ENCODE data around the gene PIP4P1. TPM values are rescaled to one million over a fixed set of nuclear protein-coding genes. Genes with fewer than 3 reads are reported as not detected.

PIP4P1 gene
- total and polyA plus RNA-seq, 9 donors, result 13.7 to 25.4 (median 20.2) TPM

DNA sequence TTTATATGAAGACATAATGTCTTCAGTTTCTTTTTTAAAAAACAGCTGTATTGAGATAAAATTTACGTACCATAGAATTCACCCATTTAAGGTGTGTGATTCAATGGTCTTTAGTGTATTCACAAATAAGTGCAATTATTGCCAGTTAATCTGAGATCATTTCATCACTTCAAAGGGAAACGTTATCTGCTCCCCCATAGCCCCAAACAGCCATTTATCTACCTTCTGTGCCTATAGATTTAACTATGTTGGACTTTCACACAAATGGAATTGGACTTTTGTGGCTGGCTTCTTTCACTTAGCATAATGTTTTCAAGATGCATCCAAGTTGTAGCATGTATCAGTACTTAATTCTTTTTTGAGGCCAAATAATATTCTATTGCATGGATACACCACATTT lies 17.7 kb upstream of the PIP4P1 start:
- Histone ChIP-seq H3K36me3 (ENCODE audit: control insufficient read depth, insufficient read depth, low read length) (peaks cover 9% of the 10 kb centered on the region), H3K4me1 (ENCODE audit: control insufficient read depth, insufficient read depth, low read length) (peaks cover 3% of the 10 kb centered on the region), H3K9me3 (replicated peaks; ENCODE audit: control insufficient read depth, low read depth, low read length) (no peaks in the 10 kb centered on the region), H3K4me3 (ENCODE audit: low read length) (no peak overlapping the region), H3K27ac (ENCODE audit: low read length) (no peak overlapping the region), H3K27me3 (ENCODE audit: control insufficient read depth, insufficient read depth, low read length) (no peaks in the 10 kb centered on the region)
- no peak for DNase-seq
- no CpG with 5 or more reads among the region's 2 CpGs for WGBS (ENCODE audit: insufficient coverage)

DNA sequence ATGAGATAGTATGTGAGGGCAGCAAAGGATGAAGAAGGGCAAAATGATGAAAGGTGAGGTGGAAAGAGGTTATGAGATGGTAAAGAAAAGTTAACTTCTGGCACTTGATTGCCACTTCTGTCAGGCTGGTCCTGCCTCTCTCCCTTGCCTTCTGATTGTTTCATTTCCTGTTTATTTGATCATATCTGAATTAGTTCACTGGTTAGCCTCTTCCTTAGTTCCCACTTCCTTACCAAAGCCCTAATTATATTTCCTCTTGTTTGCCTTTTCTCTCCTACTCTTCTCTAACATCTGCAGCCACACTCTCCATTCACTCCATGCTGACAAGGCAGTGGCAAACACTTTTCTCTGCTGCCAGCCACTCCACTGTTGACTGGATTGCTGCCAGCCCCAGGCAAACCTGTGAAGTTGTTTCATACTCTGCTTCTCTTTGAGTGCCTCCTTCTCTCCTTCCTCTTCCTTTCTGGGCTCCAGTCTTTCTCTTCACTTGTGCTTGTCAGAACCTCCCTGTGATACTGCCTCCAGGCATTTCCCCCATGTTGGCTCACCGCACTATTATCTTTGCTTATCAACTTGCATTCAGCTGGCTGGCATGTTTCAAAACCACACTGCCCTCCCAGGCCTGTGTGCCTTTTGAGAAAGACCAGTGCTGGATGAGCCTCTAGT lies 16.1 kb upstream of the PIP4P1 start:
- peaks cover 3% of the 10 kb centered on the region for H3K4me1 ChIP-seq (ENCODE audit: control insufficient read depth, insufficient read depth, low read length)
- no peaks in the 10 kb centered on the region for H3K9me3 ChIP-seq (replicated peaks; ENCODE audit: control insufficient read depth, low read depth, low read length)
- 83% methylated on average over 1 of the region's 1 CpG for WGBS (ENCODE audit: insufficient coverage)
- no peak overlapping the region for H3K27ac ChIP-seq (ENCODE audit: low read length)
- peaks cover 9% of the 10 kb centered on the region for H3K36me3 ChIP-seq (ENCODE audit: control insufficient read depth, insufficient read depth, low read length)
- peak; percentile 17 for DNase-seq
- no peak overlapping the region for H3K4me3 ChIP-seq (ENCODE audit: low read length)
- H3K27me3 ChIP-seq (ENCODE audit: control insufficient read depth, insufficient read depth, low read length), result no peaks in the 10 kb centered on the region

DNA sequence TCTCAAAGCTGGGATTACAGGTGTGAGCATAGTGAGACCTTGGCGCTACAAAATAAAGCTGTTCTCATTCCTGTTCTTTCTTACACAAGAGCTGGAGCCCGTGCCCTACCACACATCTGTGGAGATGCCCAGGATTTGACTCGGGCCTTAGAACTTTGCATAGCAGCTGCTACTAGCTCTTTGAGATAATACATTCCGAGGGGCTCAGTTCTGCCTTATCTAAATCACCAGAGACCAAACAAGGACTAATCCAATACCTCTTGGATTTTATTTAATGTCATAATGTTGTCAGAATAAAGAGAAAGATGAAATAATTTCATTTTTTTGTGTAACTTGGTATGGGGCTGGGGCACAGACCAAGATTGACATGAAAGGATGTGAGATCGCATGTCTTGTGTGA lies 15.5 kb upstream of the PIP4P1 start:
- Histone ChIP-seq H3K27ac (ENCODE audit: low read length) (no peak overlapping the region), H3K4me1 (ENCODE audit: control insufficient read depth, insufficient read depth, low read length) (peaks cover 3% of the 10 kb centered on the region), H3K9me3 (replicated peaks; ENCODE audit: control insufficient read depth, low read depth, low read length) (no peaks in the 10 kb centered on the region), H3K4me3 (ENCODE audit: low read length) (no peak overlapping the region), H3K36me3 (ENCODE audit: control insufficient read depth, insufficient read depth, low read length) (peaks cover 9% of the 10 kb centered on the region), H3K27me3 (ENCODE audit: control insufficient read depth, insufficient read depth, low read length) (no peaks in the 10 kb centered on the region)
- DNase-seq, result no peak
- WGBS (ENCODE audit: insufficient coverage), result 97% methylated on average over 2 of the region's 5 CpGs

DNA sequence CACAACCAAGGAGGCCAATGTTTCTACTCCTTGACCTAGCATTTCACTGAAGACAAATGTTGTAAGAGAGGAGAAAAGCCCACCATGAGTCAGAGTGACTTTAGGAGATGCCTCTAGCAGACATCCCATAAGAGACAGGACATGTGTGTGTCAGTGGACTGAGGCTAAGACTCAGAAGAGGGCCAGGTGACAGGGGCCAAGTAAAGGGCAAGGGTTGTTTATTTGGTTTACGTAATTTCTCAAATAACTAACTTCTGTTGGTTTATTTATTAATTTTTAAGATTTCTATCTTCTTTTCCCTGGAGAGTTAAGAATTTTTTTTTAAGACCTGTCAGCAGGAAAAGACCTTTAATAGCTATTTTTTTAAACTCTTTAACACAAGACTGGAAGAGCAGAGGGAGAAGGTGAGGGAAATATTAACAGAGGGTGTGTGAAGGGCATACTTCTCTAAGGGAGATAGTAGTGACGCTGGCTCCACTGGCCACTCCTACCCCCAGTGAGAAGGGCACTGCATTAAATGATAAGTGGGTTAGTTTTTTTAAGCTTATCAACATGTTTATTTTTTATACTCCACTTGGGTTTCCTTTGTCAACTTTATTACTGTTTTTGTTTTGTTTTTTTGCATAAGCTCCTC lies 11.4 kb upstream of the PIP4P1 start:
- no CpG with 5 or more reads among the region's 2 CpGs for WGBS (ENCODE audit: insufficient coverage)
- no peak for DNase-seq
- no peak overlapping the region for H3K4me3 ChIP-seq (ENCODE audit: low read length)
- peaks cover 9% of the 10 kb centered on the region for H3K36me3 ChIP-seq (ENCODE audit: control insufficient read depth, insufficient read depth, low read length)
- H3K9me3 ChIP-seq (replicated peaks; ENCODE audit: control insufficient read depth, low read depth, low read length), result no peaks in the 10 kb centered on the region
- no peak overlapping the region for H3K27ac ChIP-seq (ENCODE audit: low read length)
- H3K27me3 ChIP-seq (ENCODE audit: control insufficient read depth, insufficient read depth, low read length), result peaks cover 9% of the 10 kb centered on the region
- peaks cover 21% of the 10 kb centered on the region for H3K4me1 ChIP-seq (ENCODE audit: control insufficient read depth, insufficient read depth, low read length)

DNA sequence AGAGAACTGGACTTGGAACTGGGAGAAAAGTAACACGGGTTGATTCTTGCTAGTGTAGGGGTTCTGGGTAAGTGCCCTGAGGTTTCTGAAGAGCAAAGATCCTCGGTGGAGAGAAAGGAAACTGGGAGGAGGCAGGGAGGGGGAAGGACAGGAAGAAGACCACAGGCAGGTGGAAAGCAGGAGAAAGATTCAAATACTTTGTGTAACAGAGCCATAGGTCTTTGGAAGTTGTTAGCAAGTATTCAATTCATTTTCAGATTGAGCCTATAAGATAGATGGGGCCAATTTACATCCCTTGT lies 9.3 kb upstream of the PIP4P1 start:
- Histone ChIP-seq H3K27me3 (ENCODE audit: control insufficient read depth, insufficient read depth, low read length) (peaks cover 12% of the 10 kb centered on the region), H3K4me1 (ENCODE audit: control insufficient read depth, insufficient read depth, low read length) (peaks cover 17% of the 10 kb centered on the region), H3K9me3 (replicated peaks; ENCODE audit: control insufficient read depth, low read depth, low read length) (no peaks in the 10 kb centered on the region), H3K4me3 (ENCODE audit: low read length) (no peak overlapping the region), H3K27ac (ENCODE audit: low read length) (no peak overlapping the region), H3K36me3 (ENCODE audit: control insufficient read depth, insufficient read depth, low read length) (peaks cover 2% of the 10 kb centered on the region)
- 0% methylated on average over 2 of the region's 2 CpGs for WGBS (ENCODE audit: insufficient coverage)
- no peak for DNase-seq

DNA sequence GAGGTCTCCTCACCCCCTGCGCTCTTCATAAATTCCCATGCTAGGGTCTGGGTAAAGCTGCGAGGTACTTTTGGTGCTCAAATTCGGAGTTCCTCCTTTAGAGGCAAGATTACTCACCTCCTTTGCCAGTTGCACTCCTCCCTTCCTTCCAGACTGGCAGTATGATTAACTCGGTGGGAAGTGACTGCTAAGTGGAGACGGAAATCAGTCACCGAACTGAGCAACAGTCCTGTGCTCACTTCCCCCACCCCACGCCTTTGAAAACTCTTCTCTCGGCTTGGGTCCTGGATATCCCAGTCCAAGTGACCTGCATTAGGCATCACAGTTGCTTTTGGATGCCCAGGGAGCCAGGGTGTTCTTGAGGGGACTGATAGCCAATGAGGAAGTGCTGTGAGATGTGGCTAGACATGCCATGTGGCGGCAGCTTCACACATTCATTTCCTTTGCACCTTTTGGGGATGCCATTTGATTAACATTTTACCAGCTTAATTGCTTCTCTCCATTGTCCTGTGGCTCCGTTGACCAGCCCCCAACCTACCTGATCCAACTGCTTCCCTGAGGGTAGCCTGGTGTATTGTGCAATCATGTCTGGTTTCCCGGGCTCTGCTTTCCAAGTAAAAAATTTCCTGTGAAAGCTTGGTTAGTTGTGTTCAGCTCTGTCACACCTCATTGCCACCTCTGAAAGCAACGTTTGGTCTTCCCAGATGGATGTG lies 8.8 kb upstream of the PIP4P1 start:
- WGBS (ENCODE audit: insufficient coverage), result 0% methylated on average over 2 of the region's 12 CpGs
- Histone ChIP-seq H3K27ac (ENCODE audit: low read length) (peak overlapping the region; percentile 76), H3K36me3 (ENCODE audit: control insufficient read depth, insufficient read depth, low read length) (peaks cover 2% of the 10 kb centered on the region), H3K4me1 (ENCODE audit: control insufficient read depth, insufficient read depth, low read length) (peaks cover 17% of the 10 kb centered on the region), H3K9me3 (replicated peaks; ENCODE audit: control insufficient read depth, low read depth, low read length) (no peaks in the 10 kb centered on the region), H3K4me3 (ENCODE audit: low read length) (peak overlapping the region; percentile 50), H3K27me3 (ENCODE audit: control insufficient read depth, insufficient read depth, low read length) (peaks cover 12% of the 10 kb centered on the region)
- DNase-seq, result peak; percentile 35

DNA sequence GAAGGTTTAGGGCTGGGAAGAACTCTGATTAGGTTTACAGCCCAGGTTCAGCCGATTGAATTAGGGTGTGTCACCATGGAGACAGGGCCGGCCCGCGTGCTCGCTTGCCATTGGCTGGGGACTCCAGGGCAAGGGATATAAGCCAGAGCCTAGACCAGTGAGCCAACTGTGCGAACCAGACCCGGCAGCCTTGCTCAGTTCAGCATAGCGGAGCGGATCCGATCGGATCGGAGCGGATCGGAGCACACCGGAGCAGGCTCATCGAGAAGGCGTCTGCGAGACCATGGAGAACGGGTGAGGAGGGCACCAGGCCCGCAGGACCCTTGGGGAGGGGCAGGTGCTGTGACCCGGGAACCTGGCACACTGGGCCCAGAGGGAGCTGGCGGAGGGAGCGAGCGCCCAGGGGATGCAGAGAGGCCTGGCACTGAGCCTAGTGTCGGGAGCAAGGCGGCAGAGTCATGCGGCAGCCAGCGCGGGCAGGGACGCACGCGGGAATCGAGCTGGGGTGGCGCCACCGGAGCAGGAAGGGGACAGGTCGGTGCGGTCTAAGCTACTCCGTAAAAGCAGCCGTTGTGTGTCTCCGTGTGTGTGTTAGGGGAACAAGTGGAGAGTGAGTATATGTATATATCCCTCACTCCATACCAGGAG lies 8.1 kb upstream of the PIP4P1 start, which contains the start of gene PNP:
PNP (plus strand) TSS at position 165 of the 648 bp plus-strand sequence; CDS start at position 284, 119 bp downstream.
- H3K27ac ChIP-seq (ENCODE audit: low read length), result peak within 1 kb of the TSS; percentile 76
- DNase-seq, result peak; percentile 77
- peaks cover 12% of the 10 kb centered on the region for H3K27me3 ChIP-seq (ENCODE audit: control insufficient read depth, insufficient read depth, low read length)
- peaks cover 17% of the 10 kb centered on the region for H3K4me1 ChIP-seq (ENCODE audit: control insufficient read depth, insufficient read depth, low read length)
- no peaks in the 10 kb centered on the region for H3K9me3 ChIP-seq (replicated peaks; ENCODE audit: control insufficient read depth, low read depth, low read length)
- H3K4me3 ChIP-seq (ENCODE audit: low read length), result peak within 1 kb of the TSS; percentile 50
- WGBS (ENCODE audit: insufficient coverage), result under 1% methylated on average over 33 of the region's 40 CpGs
- H3K36me3 ChIP-seq (ENCODE audit: control insufficient read depth, insufficient read depth, low read length), result peaks cover 2% of the 10 kb centered on the region

DNA sequence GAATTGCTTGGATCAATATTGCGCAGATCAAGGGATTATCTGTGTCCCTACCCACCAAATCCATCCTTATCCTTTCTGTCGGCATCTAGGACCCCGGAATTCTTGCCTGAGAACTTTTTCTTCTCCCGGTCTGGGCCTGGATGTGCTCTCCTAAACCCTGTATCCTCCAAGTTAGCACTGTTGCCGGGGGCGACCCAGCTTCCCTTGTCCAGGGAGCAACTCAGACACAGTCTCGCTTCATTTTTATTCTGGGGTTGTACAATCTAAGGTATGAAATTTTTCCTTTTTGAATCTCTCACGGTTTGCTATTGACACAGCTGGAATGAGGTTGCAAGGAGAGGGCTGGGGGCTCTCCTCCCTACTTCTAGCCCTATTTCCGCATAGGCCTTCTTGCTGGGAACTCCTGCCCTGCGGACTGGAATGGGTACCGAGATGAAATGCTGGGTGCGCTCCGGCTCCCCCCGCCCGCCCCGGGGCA lies 7.6 kb upstream of the PIP4P1 start:
- H3K4me1 ChIP-seq (ENCODE audit: control insufficient read depth, insufficient read depth, low read length), result peaks cover 17% of the 10 kb centered on the region
- no peaks in the 10 kb centered on the region for H3K9me3 ChIP-seq (replicated peaks; ENCODE audit: control insufficient read depth, low read depth, low read length)
- peak; percentile 23 for DNase-seq
- WGBS (ENCODE audit: insufficient coverage), result 21% methylated on average over 10 of the region's 16 CpGs
- peaks cover 12% of the 10 kb centered on the region for H3K27me3 ChIP-seq (ENCODE audit: control insufficient read depth, insufficient read depth, low read length)
- no peaks in the 10 kb centered on the region for H3K36me3 ChIP-seq (ENCODE audit: control insufficient read depth, insufficient read depth, low read length)
- peak overlapping the region; percentile 50 for H3K4me3 ChIP-seq (ENCODE audit: low read length)
- no peak overlapping the region for H3K27ac ChIP-seq (ENCODE audit: low read length)

DNA sequence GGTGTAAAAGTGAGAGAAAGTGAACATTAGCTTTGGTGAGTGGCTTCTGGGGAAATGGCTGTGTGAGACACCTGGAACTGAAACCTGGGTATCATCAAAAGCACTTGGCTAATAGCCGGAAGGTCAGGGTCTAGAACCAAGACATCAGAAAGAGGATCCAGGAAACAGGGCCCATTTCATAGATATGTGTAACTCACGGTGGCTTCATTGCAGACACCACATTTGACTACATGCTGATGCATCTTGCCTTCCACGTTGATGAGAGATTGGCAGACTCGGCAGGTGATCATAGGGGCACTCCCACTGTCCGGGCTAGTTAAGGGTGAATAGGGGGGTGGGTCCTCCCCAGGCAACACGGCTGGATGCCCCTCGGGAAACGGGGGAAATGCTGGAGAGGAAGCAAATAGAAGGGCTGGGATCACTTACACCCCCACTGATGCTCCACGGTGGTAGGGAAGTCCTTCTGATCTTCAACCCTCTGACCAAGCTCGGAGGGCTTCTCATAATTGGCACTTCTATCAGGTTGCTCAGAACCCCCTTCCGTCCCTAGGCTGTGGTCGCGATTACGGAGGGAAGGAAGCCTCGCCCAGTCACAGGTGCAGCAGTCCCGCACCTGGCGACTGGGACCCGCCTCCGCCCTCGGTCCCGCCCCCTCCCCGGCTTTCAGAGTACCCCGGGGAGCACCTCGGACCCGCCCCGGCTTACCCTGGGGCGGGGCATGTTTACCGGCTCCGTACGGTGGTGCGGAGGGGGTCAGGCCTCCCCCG lies 593 bp downstream of the PIP4P1 start:
- Histone ChIP-seq H3K9me3 (replicated peaks; ENCODE audit: control insufficient read depth, low read depth, low read length) (no peaks in the 10 kb centered on the region), H3K27ac (ENCODE audit: low read length) (peak overlapping the region; percentile 89), H3K27me3 (ENCODE audit: control insufficient read depth, insufficient read depth, low read length) (peaks cover under 1% of the 10 kb centered on the region), H3K4me3 (ENCODE audit: low read length) (peak overlapping the region; percentile 86), H3K36me3 (ENCODE audit: control insufficient read depth, insufficient read depth, low read length) (peaks cover 42% of the 10 kb centered on the region), H3K4me1 (ENCODE audit: control insufficient read depth, insufficient read depth, low read length) (peaks cover 22% of the 10 kb centered on the region)
- 5% methylated on average over 24 of the region's 32 CpGs for WGBS (ENCODE audit: insufficient coverage)
- peak; percentile 31 for DNase-seq
